Fibroblast of gingiva (primary cell): ENCODE data around the gene FGD4.
A peak's percentile ranks its signal among the peaks of the same experiment; 100 is the strongest.

Experiments used
- DNase-seq: peaks from one replicate; pipeline ENCODE4 v3.0.0-alpha.2; 2011; ENCODE audit warnings: low read depth

FGD4 gene

DNA sequence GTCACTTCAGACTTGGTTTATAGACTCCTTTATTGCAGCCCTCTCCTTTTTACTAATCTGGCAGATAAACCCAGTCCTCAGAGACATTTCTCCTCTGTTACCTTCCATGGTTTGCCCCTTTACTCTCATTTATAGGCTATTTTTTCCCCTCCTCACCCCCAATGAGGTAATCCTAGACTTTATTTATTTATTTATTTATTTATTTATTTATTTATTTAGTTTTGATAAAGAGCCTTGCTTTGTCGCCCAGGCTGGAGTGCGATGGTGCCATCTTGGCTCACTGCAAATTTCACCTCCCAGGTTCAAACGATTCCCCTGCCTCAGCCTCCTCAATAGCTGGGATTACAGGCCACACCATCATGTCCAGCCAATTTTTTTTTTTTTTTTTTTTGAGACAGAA lies 8.4 kb downstream of the FGD4 start:
- no peak for DNase-seq

- no peak for DNase-seq
These were observed 14.1 kb downstream of the FGD4 start for GRCh38 chr12:32413412-32413811.

DNA sequence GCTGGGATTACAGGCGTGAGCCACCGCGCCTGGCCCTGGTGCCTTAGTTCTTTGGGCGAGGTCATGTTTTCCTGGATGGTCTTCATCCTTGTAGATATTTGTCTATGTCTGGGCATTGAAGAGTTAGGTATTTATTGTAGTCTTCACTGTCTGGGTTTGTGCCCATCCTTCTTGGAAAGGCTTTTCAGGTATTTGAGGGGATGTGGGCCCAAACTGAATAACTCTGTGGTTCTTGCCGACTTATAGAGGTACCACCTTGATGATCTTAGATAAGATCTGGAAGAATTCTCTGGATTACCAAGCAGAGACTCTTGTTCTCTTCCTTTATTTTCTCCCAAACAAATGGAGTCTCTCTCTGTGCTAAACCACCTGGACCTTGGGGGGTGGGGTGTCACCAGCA lies 18.9 kb downstream of the FGD4 start:
- DNase-seq = no peak

DNA sequence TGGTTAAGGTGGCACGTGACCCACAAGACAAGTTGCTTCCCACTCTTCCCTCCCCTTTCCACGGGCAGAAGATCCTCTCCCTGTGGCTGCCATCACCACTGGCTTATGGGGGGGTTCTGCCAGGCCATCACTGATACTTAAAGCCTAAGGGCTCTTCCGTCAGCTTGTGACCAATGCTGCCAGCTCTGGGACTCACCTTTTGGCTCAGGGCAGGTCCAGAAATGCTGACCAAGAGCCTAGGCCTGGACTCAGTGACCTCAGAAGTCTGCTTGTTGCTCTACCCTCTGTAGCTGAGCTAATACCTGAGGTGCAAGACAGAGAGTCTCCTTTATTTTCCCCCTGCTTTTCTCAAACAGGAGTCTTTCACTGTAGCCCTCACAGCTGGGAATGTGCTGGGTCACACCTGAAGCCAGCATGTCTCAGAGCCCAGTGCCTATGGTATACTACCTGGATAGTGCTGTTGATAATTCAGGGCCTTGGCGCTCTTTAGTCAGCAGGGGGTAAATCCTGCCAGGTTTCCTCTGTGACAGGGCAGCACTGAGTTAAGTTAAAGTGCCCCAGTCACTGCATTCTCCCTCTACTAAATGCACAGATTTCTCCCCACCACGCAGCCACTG lies 19.7 kb downstream of the FGD4 start:
- no peak for DNase-seq

- no peak for DNase-seq
These were observed 20.2 kb downstream of the FGD4 start for GRCh38 chr12:32419520-32419960.

GRCh38 chr12:32420356-32420755 lies 21.0 kb downstream of the FGD4 start:
- DNase-seq = no peak

GRCh38 chr12:32423559-32423958 lies 24.2 kb downstream of the FGD4 start:
- no peak for DNase-seq

- no peak for DNase-seq
These were observed 31.7 kb downstream of the FGD4 start for GRCh38 chr12:32431025-32431424.

DNA sequence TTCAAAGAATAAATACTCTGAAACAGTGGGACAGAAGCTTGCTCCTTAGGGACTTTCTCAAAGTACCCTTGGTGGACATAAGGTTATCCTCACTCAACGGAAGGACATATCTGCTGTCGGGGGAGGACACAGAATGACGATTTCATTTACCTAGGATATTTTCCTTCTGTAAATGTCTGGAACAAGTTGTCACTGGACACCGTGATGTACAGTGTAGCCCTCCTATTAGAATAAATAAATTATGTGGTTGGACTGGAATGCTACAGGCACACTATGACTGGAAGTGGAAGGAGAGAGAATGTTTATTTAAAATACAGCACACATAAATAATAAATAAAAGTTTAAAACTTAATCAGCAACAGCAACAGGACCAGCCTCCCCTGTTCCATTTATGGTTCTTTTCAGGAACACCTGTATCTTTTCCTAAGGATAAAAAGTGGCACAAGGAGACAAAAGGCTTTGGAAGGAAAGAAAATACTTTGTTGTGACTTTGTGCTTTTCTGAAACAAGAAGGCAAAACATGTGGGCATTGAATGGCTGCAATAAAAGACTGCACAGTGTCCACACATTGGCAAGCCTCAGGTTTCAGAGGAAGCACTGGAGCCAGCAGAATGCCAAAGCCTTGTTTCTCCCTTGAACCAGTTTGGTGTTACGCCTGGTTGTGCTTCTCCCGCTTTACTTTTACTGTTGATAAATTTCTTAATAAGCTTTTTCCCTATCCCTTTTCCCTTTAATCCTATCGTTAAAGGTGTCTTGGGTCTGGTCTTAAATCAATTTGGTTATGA lies 36.8 kb downstream of the FGD4 start:
- DNase-seq = no peak

DNA sequence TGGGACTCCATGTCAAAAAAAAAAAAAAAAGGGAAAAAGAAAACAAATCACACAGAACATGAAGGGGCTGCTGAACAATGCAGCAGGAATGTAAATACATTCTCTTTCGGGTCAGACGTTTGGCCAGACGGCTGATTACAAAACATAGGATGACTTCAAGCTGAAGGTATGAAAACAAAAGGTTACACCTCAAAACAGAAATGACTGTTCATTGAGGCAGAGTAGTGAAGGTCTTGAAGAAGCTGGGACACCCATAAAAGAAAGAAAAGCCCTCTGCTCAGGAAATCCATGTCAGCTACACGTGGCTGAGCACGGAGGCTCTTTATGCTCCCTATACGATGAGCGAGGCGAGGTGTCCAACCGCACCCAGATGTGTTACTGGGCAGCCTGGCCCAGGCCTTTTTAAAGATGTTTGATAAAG lies 37.7 kb downstream of the FGD4 start:
- DNase-seq = peak; percentile 80

DNA sequence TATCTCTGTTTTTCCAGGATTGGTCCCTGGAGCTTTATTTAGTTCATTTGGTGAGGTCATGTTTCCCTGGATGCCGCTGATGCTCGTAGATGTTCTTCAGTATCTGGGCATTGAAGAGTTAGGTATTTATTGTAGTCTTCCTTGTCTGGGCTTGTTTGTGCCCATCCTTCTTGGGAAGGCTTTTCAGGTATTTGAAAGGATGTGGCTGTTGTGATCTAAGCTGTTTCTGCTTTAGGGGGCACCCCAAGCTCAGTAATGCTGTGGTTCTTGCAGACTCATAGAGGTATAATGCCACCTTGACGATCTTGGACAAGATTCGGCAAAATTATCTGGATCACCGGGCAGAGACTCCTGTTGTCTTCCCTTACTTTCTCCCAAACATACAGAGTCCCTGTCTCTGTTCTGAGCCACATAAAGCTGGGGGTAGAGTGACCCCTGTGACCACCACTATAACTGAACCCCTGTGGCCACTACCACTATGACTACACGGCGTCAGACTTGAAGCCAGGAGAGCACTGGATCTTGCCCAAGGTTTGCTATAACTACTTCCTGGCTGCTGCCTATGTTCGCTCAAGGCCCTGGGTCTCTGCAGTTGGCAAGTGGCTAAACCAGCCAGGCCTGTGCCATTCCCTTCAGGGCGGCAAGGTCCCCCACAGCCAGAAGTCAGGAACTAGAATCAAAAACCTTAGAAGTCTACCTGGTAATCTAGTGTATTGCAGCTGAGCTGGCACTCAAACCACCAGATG lies 40.9 kb downstream of the FGD4 start:
- no peak for DNase-seq

DNA sequence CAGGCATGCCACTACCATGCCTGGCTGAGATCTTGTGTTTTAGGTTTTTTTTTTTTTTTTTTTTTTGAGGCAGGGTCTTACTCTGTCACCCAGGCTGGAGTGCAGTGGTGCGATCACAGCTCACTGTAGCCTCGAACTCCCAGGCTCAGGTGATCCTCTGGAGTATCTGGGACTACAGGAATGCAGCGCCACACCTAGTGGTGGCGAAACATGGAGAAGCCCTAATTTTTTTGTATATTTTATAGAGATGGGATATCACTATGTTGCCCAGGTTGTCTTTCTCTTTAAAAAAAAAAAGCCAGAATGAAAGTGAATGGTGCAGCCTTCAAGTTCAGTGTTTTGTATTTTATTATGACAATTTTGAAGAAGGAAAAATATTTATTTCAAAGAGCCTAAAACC lies 44.1 kb downstream of the FGD4 start:
- no peak for DNase-seq

DNA sequence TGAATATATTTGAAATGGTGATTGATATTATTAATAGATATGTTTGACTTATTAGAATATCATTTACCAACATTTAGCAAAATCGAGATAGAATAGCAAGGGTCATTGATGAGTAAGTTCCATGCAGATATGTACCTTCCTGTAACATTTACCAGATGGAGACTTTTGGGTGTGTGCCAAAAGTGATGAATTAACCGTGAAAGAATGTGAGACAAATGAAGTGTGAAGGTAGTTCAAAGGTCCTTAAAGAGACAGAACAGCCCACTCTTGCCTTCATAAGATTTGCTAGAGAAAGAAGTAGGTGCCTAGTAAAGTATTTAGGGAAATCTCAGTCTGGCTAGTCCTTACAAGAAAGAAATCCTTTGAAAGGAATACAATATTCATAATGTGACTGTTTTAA lies 45.5 kb downstream of the FGD4 start:
- DNase-seq = peak; percentile 32

- DNase-seq = no peak
These were observed 46.0 kb downstream of the FGD4 start for GRCh38 chr12:32445356-32445755.

- no peak for DNase-seq
These were observed 47.2 kb downstream of the FGD4 start for GRCh38 chr12:32446316-32447119.

- DNase-seq = no peak
These were observed 49.2 kb downstream of the FGD4 start for GRCh38 chr12:32448586-32448985.

DNA sequence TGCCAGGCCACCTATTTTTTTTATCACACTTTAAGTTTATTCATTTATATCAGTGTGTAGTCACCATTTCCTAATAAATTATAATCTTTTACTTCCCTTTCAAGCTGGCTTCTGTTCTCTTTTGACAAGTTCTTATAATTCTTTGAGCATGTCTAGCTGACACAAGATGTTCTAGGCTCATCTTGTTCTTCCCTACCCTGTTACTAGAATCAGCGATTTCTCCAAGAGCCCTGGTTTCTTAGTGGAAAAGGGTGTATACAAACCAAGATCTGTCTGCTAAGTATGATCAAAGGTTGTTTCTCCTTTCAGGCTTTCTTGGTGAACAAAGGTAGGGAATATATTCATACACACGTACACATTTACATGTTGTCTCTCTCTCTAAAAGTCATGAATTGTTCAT lies 51.0 kb downstream of the FGD4 start:
- no peak for DNase-seq

DNA sequence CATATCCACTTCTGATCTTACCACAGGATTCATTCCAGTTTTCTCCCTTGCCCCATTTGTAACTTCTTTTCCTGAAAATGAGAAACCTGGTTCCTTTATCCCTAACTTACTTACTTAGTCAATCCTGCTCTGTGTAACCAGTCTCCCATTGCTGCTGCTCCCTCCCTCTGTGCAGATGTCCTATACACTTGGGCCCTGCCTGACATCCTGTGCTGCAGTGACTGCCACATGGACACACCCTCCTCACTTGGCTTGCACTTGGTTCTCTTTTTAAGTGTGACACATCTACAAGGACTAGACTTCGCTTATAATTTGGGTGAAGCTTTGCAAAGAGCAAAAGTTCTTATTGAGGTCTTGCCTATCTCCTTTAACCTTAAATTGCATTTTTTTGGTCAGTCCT lies 51.4 kb downstream of the FGD4 start:
- DNase-seq = no peak

DNA sequence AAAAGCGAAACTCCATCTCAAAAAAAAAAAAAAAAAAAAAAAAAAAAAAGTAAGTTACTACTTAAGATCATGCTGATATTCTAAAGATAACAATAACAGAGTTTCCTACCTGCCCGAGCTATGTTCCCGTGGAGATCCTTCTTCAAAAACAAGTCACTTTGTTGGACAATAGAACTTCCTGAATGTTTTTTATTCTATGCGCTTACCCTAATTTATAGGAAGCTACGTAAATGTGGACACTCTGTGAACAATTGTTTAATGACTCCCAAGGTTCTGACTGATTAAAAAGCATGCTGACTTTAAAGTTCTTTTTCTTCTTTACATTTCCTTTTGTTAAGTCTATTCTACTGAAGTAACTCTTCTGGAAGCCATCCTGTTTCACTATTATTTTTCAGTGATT lies 52.5 kb downstream of the FGD4 start:
- DNase-seq = no peak

- DNase-seq = peak; percentile 35
These were observed 54.7 kb downstream of the FGD4 start for GRCh38 chr12:32454075-32454474.

DNA sequence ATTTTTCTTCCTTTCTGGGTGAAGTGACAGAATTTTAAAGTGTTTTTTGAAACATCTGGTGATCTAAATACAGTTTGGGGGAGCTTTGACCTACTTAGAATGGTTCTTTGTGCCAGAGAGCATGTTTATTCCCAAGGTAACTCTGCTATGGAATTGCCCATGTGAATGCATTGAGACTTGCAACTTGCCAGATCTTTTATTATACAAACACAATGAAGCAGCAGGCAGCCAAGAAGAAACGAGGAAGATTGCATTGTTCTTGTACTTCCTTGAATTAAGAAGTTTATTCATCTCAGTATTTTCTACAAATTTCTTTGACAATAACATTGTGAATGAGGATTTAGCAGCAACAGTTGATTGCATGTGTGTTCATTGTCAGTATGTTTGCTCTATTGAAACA lies 55.5 kb downstream of the FGD4 start:
- no peak for DNase-seq

DNA sequence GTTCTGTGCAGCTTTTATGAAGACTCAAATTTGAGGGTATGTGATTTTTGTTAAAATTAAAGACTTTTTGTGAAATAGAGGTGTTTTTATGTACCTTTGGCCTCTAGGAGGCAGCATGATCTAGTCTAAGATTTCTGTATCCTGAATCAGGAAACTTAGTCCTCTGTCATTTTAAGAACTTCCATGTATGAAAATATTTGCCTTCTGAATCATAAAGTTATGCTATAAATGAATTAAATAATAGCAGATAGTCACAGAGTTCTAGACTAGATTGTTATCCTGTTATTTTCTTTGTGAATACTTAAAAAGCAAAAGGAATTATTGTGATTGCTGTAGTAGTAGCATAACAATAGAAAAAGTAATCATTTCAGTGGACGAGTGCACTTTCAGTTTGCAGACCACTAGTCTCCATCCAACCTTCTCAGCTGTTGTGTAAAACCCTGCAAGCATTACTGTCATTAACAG lies 56.3 kb downstream of the FGD4 start:
- peak; percentile 71 for DNase-seq
